Stimulated activated CD8-positive, alpha-beta memory T cell treated with anti-CD3 and anti-CD28 coated beads, Interleukin-12 subunit alpha, Interleukin-12 subunit beta, amount 100 ng/mL, for 1 hour (primary cell): Measurements from ENCODE around the gene UAP1L1.
A peak's percentile ranks its signal among the peaks of the same experiment; 100 is the strongest.
"Not testable (repeated sequence)": the region's sequence is repeated elsewhere in the genome, so short reads cannot be mapped to it uniquely, and the experiment has no call there.

Experiments used
- DNase-seq: peaks from one replicate; pipeline ENCODE4 v3.0.0-alpha.2; 2020; ENCODE audit warnings: low read depth

UAP1L1 gene

GRCh38 chr9:137056739-137057415 lies 20.4 kb upstream of the UAP1L1 start:
- no peak for DNase-seq

- no peak for DNase-seq
These were observed 19.8 kb upstream of the UAP1L1 start for GRCh38 chr9:137057545-137057944.

GRCh38 chr9:137058521-137059234 lies 18.6 kb upstream of the UAP1L1 start:
- DNase-seq: no peak

GRCh38 chr9:137062384-137062783 lies 14.9 kb upstream of the UAP1L1 start:
- no peak for DNase-seq

DNA sequence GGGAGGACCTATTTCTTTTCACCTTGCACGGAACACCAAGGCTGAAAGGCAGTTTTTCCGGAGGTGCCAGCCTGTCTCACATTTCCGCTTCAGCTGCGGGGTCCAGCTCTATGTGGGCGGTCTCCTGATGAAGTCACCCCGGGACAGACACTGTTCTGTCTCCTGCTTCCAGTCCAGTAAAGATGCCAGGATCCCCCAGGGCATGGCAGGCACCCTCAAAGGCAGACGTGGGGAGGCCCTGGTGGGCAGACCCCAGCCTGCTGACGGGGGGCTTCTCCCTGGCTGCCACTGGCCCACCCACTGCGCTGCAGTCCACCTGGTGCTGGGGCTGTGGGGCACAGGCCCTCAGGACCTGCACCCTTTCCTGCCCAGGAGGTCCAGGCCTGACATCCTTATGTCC lies 14.5 kb upstream of the UAP1L1 start:
- DNase-seq: not testable (repeated sequence)

DNA sequence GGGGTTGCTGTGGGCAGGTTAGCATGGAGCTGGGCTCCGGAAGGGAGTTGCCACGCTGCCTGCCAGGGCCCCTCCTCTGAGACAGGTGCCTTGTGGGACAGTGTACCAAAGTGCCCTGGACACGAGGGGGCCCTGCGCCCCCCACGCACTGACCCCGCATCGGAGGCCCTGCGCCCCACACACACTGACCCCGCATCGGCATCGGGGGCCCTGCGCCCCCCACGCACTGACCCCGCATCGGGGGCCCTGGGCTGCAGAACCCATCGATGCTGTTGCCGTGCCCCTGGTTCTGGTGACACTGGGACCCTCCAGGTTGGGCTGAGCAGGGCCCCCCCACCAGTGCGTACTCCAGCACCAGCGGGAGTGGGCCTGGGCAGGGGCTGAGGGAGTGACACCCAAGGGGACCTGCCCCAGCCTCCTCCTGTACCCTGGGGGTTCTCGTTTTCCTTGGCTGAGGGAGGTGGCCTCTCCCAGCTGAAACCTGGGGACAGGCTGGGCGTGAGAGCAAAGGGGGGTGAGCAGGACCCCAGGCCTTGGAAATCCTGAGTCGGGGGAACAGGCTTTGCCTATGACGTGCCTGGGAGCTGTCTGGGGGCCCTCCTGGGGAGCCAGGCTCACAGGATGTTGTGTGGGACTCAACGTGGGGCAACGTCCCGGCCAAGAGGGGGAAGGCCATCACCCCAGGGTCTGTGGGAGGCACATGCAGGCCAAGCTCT lies 13.8 kb upstream of the UAP1L1 start:
- DNase-seq: no peak

GRCh38 chr9:137064027-137064879 lies 13.1 kb upstream of the UAP1L1 start:
- peak; percentile 45 for DNase-seq

DNA sequence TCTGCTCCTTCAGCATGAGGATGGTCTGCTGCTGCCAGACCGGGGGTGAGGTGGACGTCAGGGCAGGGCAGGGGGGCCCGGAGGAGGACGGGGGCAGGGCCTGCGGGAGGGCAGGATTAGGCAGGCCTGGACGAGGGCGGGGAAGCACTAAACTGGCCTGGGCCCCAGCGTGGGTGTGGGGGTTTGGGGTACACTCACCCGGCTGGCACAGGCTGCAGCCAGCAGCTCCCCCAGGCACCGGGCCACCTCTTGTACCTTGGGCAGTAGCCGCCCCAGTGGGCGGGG lies 12.5 kb upstream of the UAP1L1 start:
- DNase-seq: no peak

GRCh38 chr9:137065336-137065967 lies 11.9 kb upstream of the UAP1L1 start:
- DNase-seq: no peak

GRCh38 chr9:137066096-137066861 lies 11.0 kb upstream of the UAP1L1 start:
- DNase-seq: no peak

DNA sequence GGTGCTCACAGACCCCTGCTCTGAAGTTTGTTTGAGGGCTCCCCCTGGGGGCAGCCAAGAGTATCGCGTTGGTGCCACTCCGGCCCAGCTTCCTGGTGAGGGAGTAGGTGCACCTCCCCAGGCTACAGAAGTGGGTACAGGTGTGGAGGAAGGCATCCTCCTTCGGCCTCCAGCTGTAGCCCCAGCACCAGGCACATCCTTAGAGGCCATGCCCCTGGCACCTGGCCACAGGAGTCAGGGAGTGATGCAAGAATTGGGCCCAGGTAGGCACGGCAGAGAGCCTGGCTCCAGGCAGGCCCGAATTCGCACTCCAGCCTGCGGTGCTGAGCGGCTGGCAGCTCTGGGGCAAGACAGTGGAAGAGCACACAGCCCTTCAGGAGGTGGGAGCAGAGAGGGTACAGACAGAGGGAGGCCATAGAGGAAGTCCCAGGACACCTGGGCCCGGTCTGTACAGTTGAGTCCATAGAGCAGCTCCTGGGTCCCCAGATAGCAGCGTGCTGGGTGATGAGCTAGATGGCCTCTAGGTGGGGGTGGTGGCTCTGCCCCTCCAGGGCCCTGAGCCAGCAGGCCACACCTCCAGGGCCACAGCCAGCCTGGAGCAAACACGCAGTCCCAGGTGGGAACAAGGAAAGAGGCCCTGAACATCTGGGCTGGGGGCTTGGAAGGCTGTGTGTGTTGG lies 9.3 kb upstream of the UAP1L1 start:
- peak; percentile 77 for DNase-seq

DNA sequence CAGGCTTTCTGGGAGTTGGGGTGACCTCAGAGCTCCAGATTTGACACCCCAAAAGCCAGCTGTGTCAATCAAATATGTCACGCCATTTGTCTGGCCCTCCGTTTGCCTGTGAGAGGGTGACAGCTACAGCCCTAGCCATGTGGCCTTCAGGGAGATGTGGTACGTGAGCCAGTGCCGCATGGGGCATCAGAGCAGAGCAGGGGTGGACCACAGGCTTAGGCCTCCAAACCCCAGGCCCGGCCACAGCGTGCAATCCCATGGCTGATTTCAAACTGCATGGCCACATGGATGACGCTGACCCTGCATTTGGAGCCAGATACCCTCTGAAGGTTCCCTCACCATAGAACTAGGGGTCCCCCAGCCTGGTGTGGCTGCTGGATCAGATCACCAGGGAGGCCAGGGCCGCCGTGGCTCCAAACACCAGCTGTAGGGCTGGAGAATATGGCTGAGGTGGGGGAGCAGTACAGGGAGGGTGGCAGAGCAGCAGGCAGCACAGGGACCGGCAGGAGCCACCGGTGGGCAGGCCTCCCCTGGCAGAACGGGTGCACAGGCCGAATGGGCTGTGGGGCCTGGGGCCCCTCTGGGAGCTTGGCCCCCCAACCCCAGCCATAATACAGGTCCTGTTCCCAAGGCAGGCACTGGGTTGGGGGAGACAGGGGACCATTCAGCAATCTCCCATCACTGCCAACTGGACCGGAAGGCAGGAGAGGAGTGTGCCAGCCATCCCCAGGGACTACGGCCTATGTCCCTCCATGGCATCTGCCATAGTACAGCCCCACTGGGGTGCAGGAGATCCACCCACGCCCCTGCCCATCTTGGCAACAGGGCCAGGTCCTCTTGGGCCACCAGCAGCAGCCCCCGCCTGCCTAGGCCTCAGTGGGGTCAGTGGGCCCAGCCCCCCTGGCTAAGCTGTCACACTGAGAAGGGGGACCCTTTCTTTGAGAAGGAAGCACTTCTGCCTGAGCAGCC lies 8.5 kb upstream of the UAP1L1 start:
- DNase-seq: no peak

DNA sequence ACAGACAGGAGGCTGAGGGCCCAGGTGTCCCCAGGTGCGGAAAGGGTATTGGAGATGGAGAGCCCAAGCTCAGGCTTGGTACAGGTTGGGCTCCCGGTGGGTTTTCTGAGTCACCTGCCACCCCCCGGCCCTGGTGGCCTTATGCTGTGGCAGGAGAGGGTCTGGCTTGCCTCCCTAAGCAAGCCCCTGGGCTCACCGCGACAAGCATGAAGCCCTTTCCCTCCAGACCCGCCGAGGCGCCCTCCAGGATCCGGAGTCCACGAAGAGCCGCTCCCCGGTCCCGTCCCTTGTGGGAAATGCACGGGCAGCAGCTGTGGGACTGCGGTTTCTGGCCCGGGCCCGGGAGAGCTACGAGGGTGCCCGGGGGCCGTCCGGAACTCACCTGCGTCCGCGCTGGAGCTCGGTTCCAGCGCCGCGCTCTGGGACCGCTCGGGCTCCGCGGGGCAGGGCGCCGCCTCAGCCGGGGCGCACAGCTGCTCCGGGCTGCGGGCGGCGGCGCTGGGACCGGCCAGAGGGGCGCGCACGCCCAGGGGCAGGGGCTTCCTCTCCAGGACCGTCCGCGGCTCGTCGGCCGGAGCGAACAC lies 7.7 kb upstream of the UAP1L1 start:
- DNase-seq: no peak

DNA sequence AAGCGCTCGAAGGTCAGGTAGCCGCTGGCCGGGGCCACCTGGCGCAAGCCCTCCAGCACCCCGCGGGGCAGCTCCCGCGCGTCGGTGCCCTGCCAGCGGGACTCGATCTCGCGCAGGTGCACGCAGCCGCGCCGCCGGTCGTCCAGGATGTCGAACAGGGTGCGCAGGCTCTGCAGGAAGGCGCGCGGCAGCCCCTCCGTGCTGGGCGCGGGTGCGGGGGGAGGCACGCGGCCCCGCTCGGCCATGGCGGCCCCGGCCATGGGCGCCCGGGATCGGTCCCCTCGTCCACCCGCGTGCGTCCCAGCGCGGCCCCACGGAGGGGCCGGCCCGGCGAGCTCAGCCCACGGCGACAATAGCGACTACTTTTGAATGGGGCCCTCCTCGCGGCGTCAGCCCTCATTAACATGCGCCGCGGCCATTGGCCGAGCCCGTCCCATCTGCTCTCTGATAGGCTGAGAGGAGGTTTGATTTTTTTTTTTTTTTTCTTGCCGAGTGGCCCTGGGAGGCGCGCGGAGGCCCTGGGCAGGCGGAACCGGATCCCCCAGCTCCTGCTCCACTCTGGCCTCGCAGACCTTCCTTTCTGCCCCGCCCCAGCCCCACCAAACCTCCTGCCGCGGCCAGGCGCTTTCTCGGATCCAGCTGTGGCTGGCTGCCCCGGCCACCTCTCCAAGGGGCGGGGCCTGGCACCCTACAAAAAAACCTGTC lies 7.0 kb upstream of the UAP1L1 start, which contains the start of gene SAPCD2:
Gene SAPCD2 (minus strand): TSS at position 357 of the 705 bp plus-strand sequence. CDS start 97 bp downstream, at position 260.
- DNase-seq: peak; percentile 72

DNA sequence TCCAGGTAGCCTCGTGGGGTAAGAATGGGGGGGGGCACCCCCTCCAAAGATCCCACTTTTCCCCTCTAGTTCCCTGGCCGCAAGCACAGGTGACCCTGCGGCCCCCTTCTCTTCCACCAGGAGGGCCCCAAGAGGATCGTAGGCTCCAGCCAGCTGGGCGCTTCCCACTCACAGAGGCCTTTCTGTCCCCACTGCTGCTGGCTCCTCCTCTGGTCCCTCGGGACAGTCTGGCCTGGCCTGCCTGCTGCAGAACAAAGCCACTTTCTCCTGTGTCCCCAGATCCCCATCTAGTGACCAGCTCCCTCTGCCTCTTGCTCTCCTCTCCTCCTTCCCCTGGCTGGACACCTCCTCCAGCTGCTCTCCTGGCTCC lies 6.4 kb upstream of the UAP1L1 start:
- DNase-seq: no peak

- no peak for DNase-seq
These were observed 6.0 kb upstream of the UAP1L1 start for GRCh38 chr9:137071282-137071681.

DNA sequence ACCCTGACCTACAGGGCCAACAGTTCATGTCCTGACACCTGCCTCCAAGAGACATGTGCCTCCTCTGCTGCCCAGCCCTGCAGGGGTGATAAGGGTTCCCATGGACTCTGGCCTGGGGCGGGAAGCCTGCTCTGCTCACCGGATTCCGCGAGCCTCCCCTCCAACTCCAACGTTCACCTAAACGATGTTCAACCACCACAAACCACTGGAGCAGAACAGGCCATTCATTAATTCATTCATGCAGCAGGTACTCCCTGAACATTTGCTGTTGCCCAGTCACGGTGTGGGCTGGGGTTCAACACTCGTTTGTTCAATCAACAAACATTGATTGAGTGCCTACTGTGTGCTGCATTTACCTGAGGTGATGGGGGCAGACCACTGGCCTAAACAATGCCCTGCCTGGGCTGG lies 3.3 kb upstream of the UAP1L1 start:
- no peak for DNase-seq

- DNase-seq: no peak
These were observed 2.6 kb upstream of the UAP1L1 start for GRCh38 chr9:137074657-137075274.
